HG03442 (cell line): ENCODE data around the gene RPRM.
"Not testable (repeated sequence)": the region's sequence is repeated elsewhere in the genome, so short reads cannot be mapped to it uniquely, and the experiment has no call there.

ENCODE experiments used
- ATAC-seq: cut with Tn5 transposase; IDR thresholded peaks from one replicate; pipeline ENCODE4 v1.9.1; 2021; ENCODE audit warnings: mild to moderate bottlenecking, moderate library complexity; ENCODE audit not compliant: unreplicated experiment

Gene RPRM

GRCh38 chr2:153461453-153461852 lies 17.1 kb downstream of the RPRM start:
- no peak for ATAC-seq

- ATAC-seq, result no peak
Measured at GRCh38 chr2:153455861-153456260, 22.7 kb downstream of the RPRM start.

DNA sequence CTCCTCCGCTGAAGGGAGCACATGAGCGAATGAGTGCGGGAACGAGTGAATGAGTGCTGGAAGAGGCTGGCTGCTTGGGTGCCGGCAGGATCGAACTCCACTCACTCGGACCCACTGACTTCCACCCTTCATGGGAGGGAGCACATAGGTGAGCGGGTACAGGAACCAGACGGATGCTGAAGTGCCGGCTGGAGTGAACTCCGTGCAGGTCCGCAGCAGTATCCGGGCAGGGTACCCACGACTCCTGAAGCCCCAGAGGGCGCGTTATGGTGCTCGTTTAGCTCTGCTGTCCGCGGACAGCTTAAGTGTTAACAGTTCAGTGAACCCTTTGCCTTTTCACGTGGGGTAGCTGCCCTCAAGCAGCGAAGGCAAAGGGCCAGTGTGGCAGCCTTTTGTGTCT lies 23.2 kb downstream of the RPRM start:
- no peak for ATAC-seq

DNA sequence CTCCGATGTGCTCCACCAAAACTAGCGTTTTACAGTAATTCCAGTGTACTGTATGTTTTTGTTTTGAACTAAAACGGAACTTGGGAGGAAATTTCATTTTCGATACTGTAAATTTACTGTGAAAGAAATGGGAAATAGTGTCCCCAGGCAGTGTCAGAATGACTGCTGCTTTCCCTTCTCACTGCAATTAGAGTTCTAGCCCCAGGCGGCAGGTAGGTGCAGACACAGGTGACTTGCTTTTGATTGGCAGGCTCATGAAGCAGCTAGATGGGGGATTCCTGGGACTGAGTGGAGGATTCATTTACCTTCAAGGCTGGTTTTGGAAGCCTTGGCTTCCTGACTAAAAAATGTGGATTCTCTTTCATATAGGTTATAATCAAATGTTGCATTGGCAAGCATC lies 27.0 kb downstream of the RPRM start:
- no peak for ATAC-seq

- ATAC-seq, result no peak
Measured at GRCh38 chr2:153443106-153443505, 35.5 kb downstream of the RPRM start.

DNA sequence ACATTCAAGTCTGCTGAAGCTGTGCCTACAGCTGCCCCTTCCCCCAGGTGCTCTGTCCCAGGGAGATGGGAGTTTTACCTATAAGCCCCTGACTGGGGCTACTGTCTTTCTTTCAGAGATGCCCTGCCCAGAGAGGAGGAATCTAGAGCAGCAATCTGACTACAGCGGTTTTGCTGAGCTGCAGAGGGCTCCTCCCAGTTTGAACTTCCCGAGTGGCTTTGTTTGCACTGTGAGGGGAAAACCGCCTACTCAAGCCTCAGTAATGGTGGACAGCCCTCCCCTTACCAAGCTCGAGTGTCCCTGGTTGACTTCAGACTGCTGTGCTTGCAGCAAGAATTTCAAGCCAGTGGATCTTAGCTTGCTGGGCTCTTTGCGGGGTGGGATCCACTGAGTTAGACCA lies 35.9 kb downstream of the RPRM start:
- not testable (repeated sequence) for ATAC-seq

DNA sequence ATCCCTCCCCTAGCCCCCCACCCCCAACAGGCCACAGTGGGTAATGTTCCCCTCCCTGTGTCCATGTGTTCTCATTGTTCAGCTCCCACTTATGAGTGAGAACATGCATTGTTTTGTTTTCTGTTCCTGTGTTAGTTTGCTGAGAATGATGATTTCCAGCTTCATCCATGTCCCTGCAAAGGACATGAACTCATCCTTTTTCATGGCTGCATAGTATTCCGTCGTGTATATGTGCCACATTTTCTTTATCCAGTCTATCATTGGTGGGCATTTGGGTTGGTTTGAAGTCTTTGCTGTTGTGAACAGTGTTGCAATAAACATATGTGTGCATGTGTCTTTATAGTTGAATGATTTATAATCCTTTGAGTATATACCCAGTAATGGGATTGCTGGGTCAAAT lies 38.5 kb downstream of the RPRM start:
- not testable (repeated sequence) for ATAC-seq

DNA sequence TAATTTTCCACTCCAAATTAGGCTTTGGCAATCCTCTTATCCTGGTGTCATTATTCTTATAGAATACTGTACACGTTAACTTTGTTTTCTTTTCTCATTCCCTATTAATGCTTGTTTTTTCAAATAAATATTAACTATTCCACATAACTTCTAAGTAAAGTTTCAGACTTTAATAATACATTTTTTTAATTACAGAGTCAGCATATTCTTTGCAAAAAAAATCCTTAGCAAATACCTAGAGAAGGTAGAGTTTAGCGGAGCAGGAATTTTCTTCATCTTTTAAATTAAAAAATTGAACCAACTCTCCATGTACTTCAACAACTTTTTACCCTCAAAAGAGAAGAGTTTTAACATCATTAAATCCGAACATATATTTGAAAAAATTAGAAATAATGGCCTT lies 45.2 kb downstream of the RPRM start:
- ATAC-seq, result no peak

DNA sequence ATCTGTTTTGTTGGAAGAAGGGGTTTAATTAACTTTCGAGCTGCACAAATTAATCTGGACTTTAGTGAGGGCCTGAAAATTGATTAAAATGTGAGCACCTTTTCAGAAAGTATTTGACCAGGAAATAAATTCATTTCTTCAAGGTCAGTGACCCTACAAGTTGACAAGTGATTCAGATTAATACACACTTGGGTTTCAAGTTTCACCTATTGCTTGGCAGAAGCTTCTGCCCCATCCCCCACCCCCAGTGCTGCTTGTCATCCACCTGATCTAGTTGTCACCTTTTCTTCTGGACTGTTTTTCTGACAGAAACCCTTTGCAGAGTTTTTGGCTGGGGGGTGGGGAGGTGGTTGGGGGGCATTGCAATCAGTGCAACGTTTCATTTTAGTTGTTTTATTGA lies 46.2 kb downstream of the RPRM start:
- ATAC-seq, result no peak

DNA sequence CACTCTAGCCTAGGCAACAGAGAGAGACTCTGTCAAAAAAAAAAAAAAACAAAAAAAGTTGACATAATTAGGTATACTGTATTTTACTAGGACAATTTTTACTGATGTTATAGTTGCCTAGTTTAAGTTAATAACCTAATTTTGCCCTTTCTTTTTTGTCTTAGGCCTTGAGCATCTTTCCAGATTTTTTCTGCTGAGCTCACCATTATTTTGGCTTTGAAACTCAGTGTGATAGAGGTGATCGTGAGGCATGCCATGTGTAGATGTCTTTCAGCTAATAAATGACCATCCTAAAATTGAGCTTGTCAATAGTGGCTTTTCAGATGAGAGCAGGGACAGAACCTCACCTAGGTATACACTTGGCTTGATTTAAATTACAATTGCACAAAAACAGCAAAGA lies 47.4 kb downstream of the RPRM start:
- no peak for ATAC-seq
